K562 (cell line): ENCODE results near the gene CPNE9. TPM values are rescaled to one million over a fixed set of nuclear protein-coding genes. Genes with fewer than 3 reads are reported as not detected.

Experiments
- FOXA1 ChIP-seq: fragments of 450-650 bp; IDR thresholded peaks from 2 replicates; pipeline ENCODE4 v1.6.1; 2016; ENCODE audit warnings: mild to moderate bottlenecking, borderline replicate concordance
- MAX ChIP-seq: sonication (generic); formaldehyde crosslinking; IDR thresholded peaks from 2 replicates; pipeline ENCODE4 v1.9.0; 2022; ENCODE audit warnings: mild to moderate bottlenecking, missing genetic modification reagents
- MLX ChIP-seq, 2 experiments: fragments of 450-650 bp in 1 of 2; sonication (generic) in 1 of 2; formaldehyde crosslinking; conservative IDR thresholded peaks; 2 replicates each; pipeline versions ENCODE4 v1.4.0 to v1.8.1; 2020 to 2022; ENCODE audit warnings: mild to moderate bottlenecking in 1 of 2, missing genetic modification reagents in 1 of 2
- RBBP5 ChIP-seq: fragments of 200-600 bp; sonication (generic); IDR thresholded peaks from 2 replicates; pipeline ENCODE4 v1.6.1; 2012; ENCODE audit warnings: borderline replicate concordance, mild to moderate bottlenecking, low read length, control low read depth, inconsistent platforms; ENCODE audit not compliant: insufficient read depth, poor library complexity, severe bottlenecking
- ZBTB11 ChIP-seq, 3 experiments: fragments of 200-800 bp in 1 of 3; fragments of 250-450 bp in 1 of 3; fragments of 450-650 bp in 1 of 3; sonication (Bioruptor Pico) in 1 of 3; sonication (Bioruptor generic) in 1 of 3; formaldehyde crosslinking in 1 of 3; IDR thresholded peaks; 2 replicates each; pipeline versions ENCODE4 v1.6.1 to v1.8.0; 2016 to 2022; ENCODE audit warnings: mild to moderate bottlenecking in 2 of 3, missing genetic modification characterization in 2 of 3, missing compliant biosample characterization in 1 of 3, moderate library complexity in 1 of 3
- ZNF282 ChIP-seq: sonication (generic); formaldehyde crosslinking; IDR thresholded peaks from 2 replicates; pipeline ENCODE4 v1.8.1; 2023; ENCODE audit warnings: missing genetic modification reagents
- ZNF77 ChIP-seq: fragments of 250-450 bp; sonication (Bioruptor Pico); IDR thresholded peaks from 2 replicates; pipeline ENCODE4 v1.5.0; 2020
- polyA plus RNA-seq, 8 experiments: library from polyadenylated mRNA; depleted of rRNA in 4 of 8; stranded (reverse) in 5 of 8; unstranded in 3 of 8; fragments of >200 nt; fragmentation: Nextera tagmentation in 2 of 8; fragmentation: Illumina TruSeq in 1 of 8; extraction: Ambion mirVana in 2 of 8; extraction: Trizol in 1 of 8; gene quantifications; 2 replicates each; pipeline versions ENCODE4 v1.2.1 to v1.2.3, GENCODE V29; 2011 to 2014; ENCODE audit warnings: inconsistent platforms in 1 of 8, missing spikeins in 1 of 8
- total RNA-seq, 7 experiments: library from RNA; depleted of rRNA in 6 of 7; stranded (reverse); fragments of >200 nt in 6 of 7; fragmentation: Illumina TruSeq in 2 of 7; extraction: Trizol in 2 of 7; gene quantifications; 2 replicates each; pipeline versions ENCODE4 v1.2.1 to v1.2.3, GENCODE V29; 2011 to 2021; ENCODE audit warnings: low replicate concordance in 1 of 7
- TF ChIP-seq, protein P1 (sequence below), 2 experiments: fragments of 450-650 bp; IDR thresholded peaks; 2 replicates each; pipeline ENCODE4 v1.6.1; 2016; ENCODE audit warnings: mild to moderate bottlenecking in 2 of 2, borderline replicate concordance in 1 of 2, low read depth in 1 of 2, moderate library complexity in 1 of 2

The CPNE9 gene
- total and polyA plus RNA-seq, 9 of the 15 experiments (the other 6 are each of a cell fraction or from before 2014, with no cell fraction given) = 0.22 to 0.56 (median 0.29) TPM; not detected in 3

DNA sequence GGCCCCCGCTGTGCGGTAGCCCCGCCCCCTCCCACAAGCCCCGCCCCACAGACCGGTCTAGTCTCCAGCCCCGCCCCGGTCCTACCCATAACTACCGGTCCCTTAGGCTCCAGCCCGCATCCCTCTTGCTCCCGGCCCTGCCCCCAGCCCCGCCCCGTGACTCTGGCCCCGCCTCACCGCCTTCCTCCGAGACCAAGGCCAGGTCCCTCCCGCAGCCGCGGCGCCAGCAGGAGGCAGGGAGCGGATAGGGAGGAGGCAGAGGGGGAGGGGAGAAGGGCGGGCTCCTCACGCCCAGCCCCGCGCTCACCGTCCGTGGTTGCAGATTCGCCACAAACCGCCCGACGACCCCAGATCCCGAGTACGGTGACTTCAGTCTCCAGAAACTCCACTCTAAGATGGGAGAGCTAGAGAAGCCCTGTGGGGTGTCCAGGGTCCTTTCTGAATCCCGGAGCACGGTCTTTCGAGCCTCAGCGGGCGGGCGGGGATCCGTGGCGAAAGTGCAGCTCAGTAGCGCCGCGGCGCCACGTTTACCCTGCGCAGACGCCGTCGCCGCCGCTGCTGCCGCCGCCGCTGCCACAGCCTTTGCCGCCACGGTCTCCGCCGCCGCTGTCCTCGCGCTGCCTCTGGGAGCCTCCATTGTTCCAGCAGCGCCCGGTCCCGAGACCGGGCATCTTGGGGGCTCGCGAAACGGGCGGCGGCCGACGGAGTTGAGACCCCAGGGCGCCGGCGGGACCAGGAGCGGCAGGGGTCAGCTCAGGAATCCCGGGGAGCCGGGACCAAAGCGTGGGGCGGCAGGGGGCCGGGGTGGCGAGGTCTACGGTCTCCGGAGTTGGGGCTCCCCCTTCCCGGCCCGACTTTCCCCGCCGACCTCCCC is 27.8 kb downstream of the CPNE9 start, which contains the start of gene BRPF1 (continued):
- TF ChIP-seq, protein P1, sequence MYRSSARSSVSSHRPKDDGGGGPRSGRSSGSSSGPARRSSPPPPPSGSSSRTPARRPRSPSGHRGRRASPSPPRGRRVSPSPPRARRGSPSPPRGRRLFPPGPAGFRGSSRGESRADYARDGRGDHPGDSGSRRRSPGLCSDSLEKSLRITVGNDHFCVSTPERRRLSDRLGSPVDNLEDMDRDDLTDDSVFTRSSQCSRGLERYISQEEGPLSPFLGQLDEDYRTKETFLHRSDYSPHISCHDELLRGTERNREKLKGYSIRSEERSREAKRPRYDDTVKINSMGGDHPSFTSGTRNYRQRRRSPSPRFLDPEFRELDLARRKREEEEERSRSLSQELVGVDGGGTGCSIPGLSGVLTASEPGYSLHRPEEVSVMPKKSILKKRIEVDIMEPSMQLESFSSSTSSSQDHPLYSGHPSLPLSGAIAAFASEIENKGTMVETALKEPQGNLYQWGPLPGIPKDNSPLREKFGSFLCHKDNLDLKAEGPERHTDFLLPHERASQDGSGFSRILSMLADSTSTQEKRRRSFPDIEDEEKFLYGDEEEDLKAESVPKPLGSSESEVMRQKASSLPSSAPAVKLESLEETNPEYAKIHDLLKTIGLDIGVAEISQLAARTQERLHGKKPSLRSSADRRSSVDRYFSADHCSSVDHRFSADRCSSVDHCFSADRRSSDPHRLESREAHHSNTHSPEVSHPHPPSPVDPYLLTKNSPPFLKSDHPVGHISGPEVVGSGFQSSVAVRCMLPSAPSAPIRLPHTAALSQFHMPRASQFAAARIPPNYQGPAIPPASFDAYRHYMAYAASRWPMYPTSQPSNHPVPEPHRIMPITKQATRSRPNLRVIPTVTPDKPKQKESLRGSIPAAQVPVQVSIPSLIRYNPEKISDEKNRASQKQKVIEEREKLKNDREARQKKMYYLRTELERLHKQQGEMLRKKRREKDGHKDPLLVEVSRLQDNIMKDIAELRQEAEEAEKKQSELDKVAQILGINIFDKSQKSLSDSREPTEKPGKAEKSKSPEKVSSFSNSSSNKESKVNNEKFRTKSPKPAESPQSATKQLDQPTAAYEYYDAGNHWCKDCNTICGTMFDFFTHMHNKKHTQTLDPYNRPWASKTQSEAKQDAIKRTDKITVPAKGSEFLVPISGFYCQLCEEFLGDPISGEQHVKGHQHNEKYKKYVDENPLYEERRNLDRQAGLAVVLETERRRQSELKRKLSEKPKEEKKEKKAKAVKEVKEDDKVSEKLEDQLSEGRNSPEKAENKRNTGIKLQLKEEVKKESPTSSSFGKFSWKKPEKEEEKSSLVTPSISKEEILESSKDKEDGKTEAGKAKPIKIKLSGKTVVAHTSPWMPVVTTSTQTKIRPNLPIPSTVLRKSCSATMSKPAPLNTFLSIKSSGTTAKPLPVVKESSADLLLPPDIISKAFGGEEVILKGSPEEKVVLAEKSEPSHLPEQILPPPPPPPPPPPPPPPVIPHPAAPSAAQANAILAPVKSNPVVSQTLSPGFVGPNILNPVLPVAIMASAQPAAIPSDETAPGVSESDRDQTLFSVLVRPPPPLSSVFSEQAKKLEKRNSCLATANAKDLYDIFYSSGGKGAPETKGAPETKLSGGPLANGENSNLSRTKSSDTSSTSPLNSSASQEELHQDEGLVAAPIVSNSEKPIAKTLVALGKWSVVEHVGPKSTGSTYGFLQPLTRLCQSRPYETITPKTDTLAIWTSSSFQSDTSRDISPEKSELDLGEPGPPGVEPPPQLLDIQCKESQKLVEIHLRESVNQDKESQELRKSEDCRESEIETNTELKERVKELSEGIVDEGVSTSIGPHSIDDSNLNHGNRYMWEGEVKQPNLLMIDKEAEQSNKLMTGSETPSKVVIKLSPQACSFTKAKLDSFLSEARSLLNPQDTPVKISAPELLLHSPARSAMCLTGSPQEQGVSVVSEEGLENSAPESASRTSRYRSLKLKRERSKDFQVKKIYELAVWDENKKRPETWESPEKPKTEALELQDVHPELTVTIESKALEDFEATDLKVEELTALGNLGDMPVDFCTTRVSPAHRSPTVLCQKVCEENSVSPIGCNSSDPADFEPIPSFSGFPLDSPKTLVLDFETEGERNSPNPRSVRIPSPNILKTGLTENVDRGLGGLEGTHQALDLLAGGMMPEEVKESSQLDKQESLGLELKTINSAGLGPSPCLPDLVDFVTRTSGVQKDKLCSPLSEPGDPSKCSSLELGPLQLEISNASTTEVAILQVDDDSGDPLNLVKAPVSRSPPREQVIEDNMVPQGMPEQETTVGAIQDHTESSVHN (IDR thresholded peaks at IDR 0.05; ENCODE audit: borderline replicate concordance in 1 of 2, low read depth in 1 of 2) = no peak
- TF ChIP-seq ZBTB11 (CRISPR knock-in tag; IDR thresholded peaks at IDR 0.05) (peak in 1 of 3 experiments; percentile 47; a peak in 2 of 6 replicates), RBBP5 (peak; percentile 98), MLX (CRISPR knock-in tag; conservative IDR thresholded peaks at IDR 0.05) (no peak; a peak in 1 of 4 replicates), FOXA1 (no peak), ZNF282 (0 out of 2 replicates have a peak, but pooled peaks have one; percentile 17), ZNF77 (CRISPR knock-in tag) (no peak), MAX (CRISPR knock-in tag) (peak; percentile 75)
